ENCODE measurements around the gene PCDH17. TPM values are rescaled to one million over a fixed set of nuclear protein-coding genes. Genes with fewer than 3 reads are reported as not detected.

PCDH17 gene
- not detected in 2 replicates for total RNA-seq (2011; cell fraction: chromatin; rRNA removed; ENCODE audit: low replicate concordance)
- not detected in 2 replicates for total RNA-seq (2011; cell fraction: nucleolus; rRNA removed)
- not detected in 2 replicates for total RNA-seq (2011; cell fraction: nucleoplasm; rRNA removed)
- not detected in 2 replicates for total RNA-seq (2014; rRNA removed)
- total RNA-seq (2014; rRNA removed; fragmentation: Illumina TruSeq; extraction: Trizol), result not detected in 2 replicates
- total RNA-seq (2015; rRNA removed; fragmentation: Illumina TruSeq; extraction: Trizol), result not detected in 2 replicates
- total RNA-seq (2021), result 0.04 TPM in 1 of 2 replicates, not detected in the other
- not detected in 2 replicates for polyA plus RNA-seq (2011; rRNA removed)
- not detected in 2 replicates for polyA plus RNA-seq (2011; cell fraction: cytosol; rRNA removed)
- not detected in 2 replicates for polyA plus RNA-seq (2011; cell fraction: nucleus; rRNA removed)
- not detected in 2 replicates for polyA plus RNA-seq (2012)
- not detected in 2 replicates for polyA plus RNA-seq (2014; fragmentation: Illumina TruSeq; extraction: Trizol)
- polyA plus RNA-seq (2014; fragmentation: Nextera tagmentation; extraction: Ambion mirVana), result not detected
- polyA plus RNA-seq (2014; rRNA removed), result not detected in 2 replicates
- polyA minus RNA-seq (2011; rRNA and poly(A)+ RNA removed), result not detected in 2 replicates
- polyA minus RNA-seq (2011; cell fraction: cytosol; rRNA and poly(A)+ RNA removed), result not detected in 2 replicates
- not detected in 2 replicates for polyA minus RNA-seq (2011; cell fraction: nucleus; rRNA and poly(A)+ RNA removed)
- not detected for Bru-seq, nascent RNA
- BruChase-seq, experiment 1, labeled RNA remaining after a 2-hour chase, result not detected
- BruChase-seq, experiment 2, labeled RNA remaining after a 6-hour chase, result not detected
- long read RNA-seq, experiment 1, result 0 reads
- long read RNA-seq, experiment 2, result 0 reads
- long read RNA-seq, experiment 3, result 0 reads

GRCh38 chr13:57631596-57632275, at the start of gene PCDH17:
PCDH17 (plus strand) TSS chr13:57631744; CDS start chr13:57632547, 803 bp downstream.
- Histone ChIP-seq H3K4me3 (no peak within 1 kb of the TSS), H3K79me2 (ENCODE audit: control insufficient read depth, insufficient read depth, low read length) (no peaks in the 10 kb centered on the region), H3K36me3 (ENCODE audit: control insufficient read depth, insufficient read depth, low read length) (no peaks in the 10 kb centered on the region), H4K20me1 (replicated peaks; ENCODE audit: control insufficient read depth, insufficient read depth, low read length) (no peaks in the 10 kb centered on the region), H3K9ac (ENCODE audit: insufficient read depth in 1 of 2, low read depth in 2 of 2, low read length in 2 of 2) (no peak within 1 kb of the TSS), H3K4me1 (replicated peaks in 1 of 2; ENCODE audit: control insufficient read depth in 2 of 2, insufficient read depth in 2 of 2, low read length in 2 of 2) (no peaks in the 10 kb centered on the region), H2AFZ (ENCODE audit: low read depth, low read length) (no peak within 1 kb of the TSS), H3K9me3 (replicated peaks; ENCODE audit: control insufficient read depth, insufficient read depth, low read depth, low read length) (0 out of 2 replicates have a peak, but pooled peaks cover 2% of the 10 kb centered on the region), H3K27me3 (ENCODE audit: control insufficient read depth in 2 of 2, insufficient read depth in 2 of 2, low read length in 2 of 2) (no peaks in the 10 kb centered on the region), H3K27ac (ENCODE audit: extremely low read depth, low read depth, low read length) (no peak within 1 kb of the TSS), H3K9me1 (ENCODE audit: control insufficient read depth, insufficient read depth, low read length) (no peaks in the 10 kb centered on the region), H3K4me2 (ENCODE audit: insufficient read depth, low read length) (no peak within 1 kb of the TSS)
- FAIRE-seq (no peak), ATAC-seq (no peak), DNase-seq (ENCODE audit: extremely low read depth in 1 of 4, low spot score in 3 of 4) (no peak)
- WGBS (ENCODE audit: insufficient coverage, low coverage, missing lambda C conversion rate), result 7% methylated on average over 19 of the region's 33 CpGs
- intact Hi-C loops (cut with micrococcal nuclease) (no loop called here), in situ Hi-C loops (cut with MboI) (no loop called here)
- no TSS peak for BruUV-seq (replicated peaks)
- ChIA-PET POLR2A (interaction anchor here (0.7 kb wide), 1 partner anchor 704 kb away, joined by 4 read pairs; no protein-coding TSS in a partner anchor), CTCF (ENCODE audit: low intra/inter-chr PET ratio) (no interaction called here)
- no peak for TF ChIP-seq ZNF395 (CRISPR knock-in tag; IDR thresholded peaks at IDR 0.05)
- no peak for TF ChIP-seq NFE2L1 (tag; IDR thresholded peaks at IDR 0.05; ENCODE audit: borderline replicate concordance, low read depth)
- no peak for TF ChIP-seq RFX7 (CRISPR knock-in tag; IDR thresholded peaks at IDR 0.05)
- TF ChIP-seq CTCF (IDR thresholded peaks at IDR 0.05 in 2 of 3, conservative IDR thresholded peaks at IDR 0.05 in 1 of 3; ENCODE audit: insufficient read depth in 2 of 3, low read depth in 1 of 3, low read length in 3 of 3), result no peak
- no peak for TF ChIP-seq MITF (IDR thresholded peaks at IDR 0.05)
- TF ChIP-seq ZNF551 (CRISPR knock-in tag; IDR thresholded peaks at IDR 0.05), result no peak
- TF ChIP-seq SRSF1 (IDR thresholded peaks at IDR 0.05; ENCODE audit: low read depth, low read length), result no peak
- no peak for TF ChIP-seq ESRRB (CRISPR knock-in tag; IDR thresholded peaks at IDR 0.05; ENCODE audit: borderline replicate concordance)
- no peak for TF ChIP-seq HLTF (IDR thresholded peaks at IDR 0.05)
- TF ChIP-seq ARID3A (IDR thresholded peaks at IDR 0.05; ENCODE audit: borderline replicate concordance, low read depth, low read length), result no peak
- no peak for TF ChIP-seq KLF16 (IDR thresholded peaks at IDR 0.05)
